Kidney (tissue), 14 donors: ENCODE data around the gene SMIM5. TPM values are rescaled to one million over a fixed set of nuclear protein-coding genes. Genes with fewer than 3 reads are reported as not detected.

Experiments used
- DNase-seq, 5 donors: peaks; one replicate each; pipeline ENCODE4 v3.0.0-alpha.2; 2013 to 2020
- FAIRE-seq: peaks from 2 replicates; lab custom pipeline; 2012; peaks lifted over from hg19 to GRCh38; lab: Jason Lieb, UNC
- H3K27ac ChIP-seq, 2 donors: one replicate each; pipeline ENCODE4 v1.7.0; 2013; ENCODE audit warnings: low read depth in 2 of 2, low read length in 2 of 2, inconsistent platforms in 1 of 2
- H3K27me3 ChIP-seq: one replicate; pipeline ENCODE4 v1.7.1; 2013; ENCODE audit warnings: low read length, inconsistent platforms; ENCODE audit not compliant: control insufficient read depth, insufficient read depth
- H3K36me3 ChIP-seq, 3 donors: one replicate each; pipeline versions ENCODE4 v1.7.0 to v1.7.1; 2013; ENCODE audit warnings: low read length in 3 of 3, control low read depth in 1 of 3, inconsistent platforms in 1 of 3; ENCODE audit not compliant: insufficient read depth in 3 of 3, control insufficient read depth in 2 of 3
- H3K4me1 ChIP-seq, 3 donors: one replicate each; pipeline versions ENCODE4 v1.7.0 to v1.7.1; 2013; ENCODE audit warnings: low read length in 3 of 3, inconsistent platforms in 1 of 3, low read depth in 1 of 3; ENCODE audit not compliant: control insufficient read depth in 2 of 3, insufficient read depth in 2 of 3
- H3K4me3 ChIP-seq, 3 donors: one replicate each; pipeline versions ENCODE4 v1.7.0 to v1.8.1; 2013; ENCODE audit warnings: low read length in 3 of 3, control low read depth in 1 of 3, inconsistent platforms in 1 of 3
- H3K9ac ChIP-seq, 3 donors: one replicate each; pipeline versions ENCODE4 v1.7.0 to v1.7.1; 2013; ENCODE audit warnings: low read length in 3 of 3, control low read depth in 1 of 3, inconsistent platforms in 1 of 3
- H3K9me3 ChIP-seq, 3 donors: one replicate each; pipeline versions ENCODE4 v1.7.0 to v1.7.1; 2013; ENCODE audit warnings: low read length in 3 of 3, control low read depth in 1 of 3, inconsistent platforms in 1 of 3; ENCODE audit not compliant: control insufficient read depth in 2 of 3, insufficient read depth in 1 of 3
- CTCF ChIP-seq: IDR thresholded peaks from 3 replicates; pipeline ENCODE4 v1.5.1; 2012; ENCODE audit warnings: mild to moderate bottlenecking, moderate library complexity, borderline replicate concordance; ENCODE audit not compliant: insufficient read depth; ENCODE audit errors: extremely low read depth
- intact Hi-C: fragments of 100-400 bp; cut with DNase I; formaldehyde crosslinking; loops from one replicate; pipeline ENCODE4 v1.11.1; 2022
- polyA plus RNA-seq: library from polyadenylated mRNA; stranded (reverse); fragments of 350-450 nt; fragmentation: Illumina TruSeq; extraction: RNeasy Lipid Tissue Mini Kit (QIAGEN cat#74804); gene quantifications from one replicate; pipeline ENCODE4 v1.2.3, GENCODE V29; 2014; ENCODE audit warnings: low read depth, low replicate concordance; ENCODE audit not compliant: insufficient read depth
- total RNA-seq: library from RNA; stranded (reverse); fragmentation: NEBNext Ultra II Directional; extraction: Animal tissue kit (Norgen Biotek cat#: 25700); gene quantifications from one replicate; pipeline ENCODE4 v1.2.1, GENCODE V29; 2021
- donor health status: control.
- donor health status: control.
- donor health status: control.
- donor health status: control.
- donor health status: control.
- donor health status: DM: yes; HTN: yes; CAD: no.
- donor health status: Normal renal cell carcinoma (clear cell type).

Gene SMIM5
- total and polyA plus RNA-seq, 2 donors from 2014 or later, result 8.0 to 63.0 TPM

- FAIRE-seq (no peak), DNase-seq (peak in 2 of 5 donors; percentile 28 to 67)
- intact Hi-C loops, result no loop called here
- no peak for TF ChIP-seq CTCF
- peak overlapping the region in 2 of 3 donors; percentile 58 to 68 for H3K4me3 ChIP-seq
- no peak overlapping the region for H3K9ac ChIP-seq
- peak overlapping the region; percentile 36 to 41 for H3K27ac ChIP-seq
- no peaks in the 10 kb centered on the region for H3K9me3 ChIP-seq
- no peaks in the 10 kb centered on the region for H3K27me3 ChIP-seq
- peaks cover 0 to 4% (median 2%) of the 10 kb centered on the region in 3 donors for H3K36me3 ChIP-seq
- H3K4me1 ChIP-seq, result peaks cover 0 to 2% (median 0%) of the 10 kb centered on the region in 3 donors
Observed at GRCh38 chr17:75610103-75610984, 22.9 kb upstream of the SMIM5 start.

GRCh38 chr17:75611851-75612429, 21.3 kb upstream of the SMIM5 start:
- Histone ChIP-seq H3K4me1 (peaks cover 0 to 2% (median 0%) of the 10 kb centered on the region in 3 donors), H3K9me3 (no peaks in the 10 kb centered on the region), H3K4me3 (peak overlapping the region in 1 of 3 donors; percentile 68), H3K27ac (no peak overlapping the region), H3K36me3 (peaks cover 0 to 11% (median 2%) of the 10 kb centered on the region in 3 donors), H3K27me3 (no peaks in the 10 kb centered on the region), H3K9ac (no peak overlapping the region)
- no peak for TF ChIP-seq CTCF
- no peak for DNase-seq
- intact Hi-C loops, result no loop called here
- no peak for FAIRE-seq

GRCh38 chr17:75612906-75613626, 20.2 kb upstream of the SMIM5 start:
- peaks cover 0 to 2% (median 0%) of the 10 kb centered on the region in 3 donors for H3K4me1 ChIP-seq
- no peak overlapping the region for H3K27ac ChIP-seq
- H3K4me3 ChIP-seq, result no peak overlapping the region
- no peaks in the 10 kb centered on the region for H3K27me3 ChIP-seq
- H3K9ac ChIP-seq, result no peak overlapping the region
- intact Hi-C loops, result no loop called here
- peaks cover 0 to 22% (median 4%) of the 10 kb centered on the region in 3 donors for H3K36me3 ChIP-seq
- no peak for FAIRE-seq
- DNase-seq, result no peak
- H3K9me3 ChIP-seq, result no peaks in the 10 kb centered on the region
- no peak for TF ChIP-seq CTCF
